Muscle layer of duodenum (tissue), 2 donors: ENCODE data around the gene RABGAP1L.

Experiments used
- H3K27ac ChIP-seq: one replicate; pipeline ENCODE4 v1.7.0; 2013; ENCODE audit warnings: mild to moderate bottlenecking, low read length
- H3K27me3 ChIP-seq: one replicate; pipeline ENCODE4 v1.7.0; 2013; ENCODE audit warnings: low read depth, mild to moderate bottlenecking, control low read depth, low read length
- H3K36me3 ChIP-seq, 2 donors: one replicate each; pipeline ENCODE4 v1.7.0; 2013; ENCODE audit warnings: low read length in 2 of 2, control low read depth in 1 of 2, mild to moderate bottlenecking in 1 of 2; ENCODE audit not compliant: insufficient read depth in 2 of 2, control insufficient read depth in 1 of 2
- H3K4me1 ChIP-seq, 2 donors: one replicate each; pipeline ENCODE4 v1.7.0; 2013; ENCODE audit warnings: low read length in 2 of 2, mild to moderate bottlenecking in 2 of 2, control low read depth in 1 of 2, moderate library complexity in 1 of 2; ENCODE audit not compliant: insufficient read depth in 2 of 2, control insufficient read depth in 1 of 2
- H3K4me3 ChIP-seq, 2 donors: one replicate each; pipeline ENCODE4 v1.7.0; 2013; ENCODE audit warnings: low read length in 2 of 2, low read depth in 1 of 2, mild to moderate bottlenecking in 1 of 2
- H3K9me3 ChIP-seq, 2 donors: one replicate each; pipeline ENCODE4 v1.7.0; 2013; ENCODE audit warnings: low read length in 2 of 2, control low read depth in 1 of 2, mild to moderate bottlenecking in 1 of 2; ENCODE audit not compliant: control insufficient read depth in 1 of 2
- donor health status: healthy.

RABGAP1L gene

DNA sequence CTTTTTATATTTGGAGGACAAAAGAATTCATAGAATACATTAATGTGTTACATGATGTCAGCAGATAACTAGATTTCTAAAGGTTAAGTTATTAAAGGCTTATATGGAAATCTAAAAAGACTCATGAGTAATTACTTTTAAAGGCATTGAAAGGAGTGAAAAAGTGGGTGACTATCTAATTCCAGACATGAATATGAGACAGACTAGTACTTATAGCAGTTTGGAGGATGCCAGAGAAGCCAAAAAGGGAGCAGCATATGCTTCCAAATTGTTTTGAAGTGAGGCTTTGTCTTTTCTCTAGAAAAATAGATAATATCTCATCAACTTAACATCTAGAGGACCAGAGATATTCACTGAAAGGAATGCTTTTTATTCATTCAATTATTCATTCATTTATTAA is 564.9 kb downstream of the RABGAP1L start:
- H3K9me3 ChIP-seq: no peaks in the 10 kb centered on the region
- H3K4me1 ChIP-seq: no peaks in the 10 kb centered on the region
- H3K36me3 ChIP-seq: no peaks in the 10 kb centered on the region
- no peak overlapping the region for H3K27ac ChIP-seq
- H3K27me3 ChIP-seq: no peaks in the 10 kb centered on the region
- H3K4me3 ChIP-seq: no peak overlapping the region

- Histone ChIP-seq H3K27ac (no peak overlapping the region), H3K4me3 (no peak overlapping the region), H3K9me3 (no peaks in the 10 kb centered on the region), H3K27me3 (no peaks in the 10 kb centered on the region), H3K4me1 (no peaks in the 10 kb centered on the region), H3K36me3 (no peaks in the 10 kb centered on the region)
Measured at GRCh38 chr1:174726167-174726879, 567.0 kb downstream of the RABGAP1L start.

DNA sequence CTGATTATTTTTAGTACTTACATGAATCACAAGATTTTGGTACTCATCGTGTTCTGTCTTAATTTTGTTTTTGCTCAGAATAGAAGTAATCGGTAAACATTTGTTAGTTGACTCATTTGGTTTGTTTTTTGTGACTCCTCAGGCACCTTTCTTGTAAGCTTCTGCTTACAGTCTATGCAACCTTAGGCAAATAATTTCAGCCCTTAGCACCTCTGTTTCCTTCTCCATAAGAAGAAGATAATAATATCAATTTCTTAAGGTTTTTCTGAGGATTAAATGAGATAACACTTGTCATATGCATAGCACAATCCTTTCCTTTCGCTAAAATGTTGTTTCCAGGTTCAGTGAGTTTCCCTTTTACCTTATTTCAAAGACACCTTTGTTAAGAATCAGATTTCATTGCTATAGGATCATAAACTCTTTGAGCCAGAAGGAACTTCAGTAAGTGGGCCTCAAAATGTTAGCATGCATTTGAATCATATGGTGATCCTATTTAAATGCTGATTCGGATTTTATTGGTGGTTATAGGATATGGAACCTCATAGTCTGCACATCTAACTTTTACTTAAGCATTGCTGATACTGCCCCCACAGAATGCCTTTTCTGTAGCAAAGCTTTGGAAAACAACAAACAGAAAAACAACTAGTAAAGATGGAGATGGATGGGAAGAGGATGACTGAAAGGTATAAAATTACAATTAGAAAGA is 567.7 kb downstream of the RABGAP1L start:
- Histone ChIP-seq H3K4me1 (no peaks in the 10 kb centered on the region), H3K9me3 (no peaks in the 10 kb centered on the region), H3K27me3 (no peaks in the 10 kb centered on the region), H3K36me3 (no peaks in the 10 kb centered on the region), H3K27ac (no peak overlapping the region), H3K4me3 (no peak overlapping the region)

DNA sequence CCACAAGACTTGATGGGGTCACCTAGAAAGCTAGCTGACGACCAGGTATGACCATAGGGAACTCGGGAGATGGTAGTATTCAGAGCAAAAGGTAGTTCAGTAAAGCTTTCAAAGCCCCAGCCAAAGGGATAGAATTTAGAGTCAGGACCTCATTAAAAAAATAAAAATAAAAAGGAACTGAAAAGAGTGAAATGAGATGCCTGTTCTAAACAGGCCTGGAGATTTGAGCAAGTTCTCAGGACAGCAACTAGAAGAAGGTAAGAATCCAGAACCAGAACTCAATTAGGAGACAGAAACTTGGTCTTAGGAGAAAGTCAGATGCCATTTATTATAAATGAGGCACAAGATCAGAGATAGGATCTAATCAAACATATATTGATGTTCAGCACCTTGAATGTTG is 575.0 kb downstream of the RABGAP1L start:
- H3K27me3 ChIP-seq: no peaks in the 10 kb centered on the region
- no peaks in the 10 kb centered on the region for H3K36me3 ChIP-seq
- peaks cover 0 to 5% of the 10 kb centered on the region in 2 donors for H3K9me3 ChIP-seq
- H3K27ac ChIP-seq: no peak overlapping the region
- no peaks in the 10 kb centered on the region for H3K4me1 ChIP-seq
- H3K4me3 ChIP-seq: no peak overlapping the region

GRCh38 chr1:174736831-174737230 is 577.5 kb downstream of the RABGAP1L start:
- H3K4me1 ChIP-seq: no peaks in the 10 kb centered on the region
- H3K27ac ChIP-seq: no peak overlapping the region
- H3K36me3 ChIP-seq: no peaks in the 10 kb centered on the region
- peaks cover 0 to 5% of the 10 kb centered on the region in 2 donors for H3K9me3 ChIP-seq
- no peaks in the 10 kb centered on the region for H3K27me3 ChIP-seq
- no peak overlapping the region for H3K4me3 ChIP-seq

DNA sequence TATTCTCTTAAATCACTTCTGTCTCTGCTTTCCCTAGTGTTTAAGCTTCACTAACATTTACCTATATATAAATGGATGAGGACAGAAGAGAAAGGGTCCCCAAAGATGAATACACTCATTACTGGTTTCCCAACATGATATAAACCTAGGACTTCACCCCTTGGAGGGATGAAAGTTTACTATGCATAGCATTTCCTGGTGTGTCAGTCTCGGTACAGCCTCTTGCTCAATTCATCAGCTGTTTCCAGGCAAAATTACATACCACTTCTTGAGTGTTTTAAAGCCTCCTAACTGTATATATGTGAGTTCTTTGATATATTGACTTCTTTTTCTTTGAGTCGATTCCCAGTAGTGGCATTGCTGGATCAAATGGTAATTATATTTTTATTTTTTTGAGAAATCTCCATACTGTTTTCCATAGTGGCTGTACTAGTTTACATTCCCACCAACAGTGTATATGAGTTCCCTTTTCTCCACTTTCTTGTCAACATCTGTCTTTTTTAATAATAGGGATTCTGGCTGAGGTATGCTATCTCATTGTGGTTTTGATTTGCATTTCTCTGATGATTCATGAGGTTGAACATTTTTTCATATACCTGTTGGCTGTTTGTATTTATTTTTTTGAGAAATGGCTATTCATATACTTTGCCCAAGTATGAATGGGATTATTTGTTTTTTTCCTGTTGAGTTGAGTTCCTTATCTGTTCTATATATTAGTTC is 581.1 kb downstream of the RABGAP1L start:
- Histone ChIP-seq H3K27ac (no peak overlapping the region), H3K9me3 (peaks cover 0 to 5% of the 10 kb centered on the region in 2 donors), H3K36me3 (no peaks in the 10 kb centered on the region), H3K4me3 (no peak overlapping the region), H3K27me3 (no peaks in the 10 kb centered on the region), H3K4me1 (no peaks in the 10 kb centered on the region)

GRCh38 chr1:174742805-174743653 is 583.7 kb downstream of the RABGAP1L start:
- no peaks in the 10 kb centered on the region for H3K9me3 ChIP-seq
- no peak overlapping the region for H3K27ac ChIP-seq
- H3K36me3 ChIP-seq: no peaks in the 10 kb centered on the region
- H3K4me3 ChIP-seq: no peak overlapping the region
- H3K4me1 ChIP-seq: no peaks in the 10 kb centered on the region
- no peaks in the 10 kb centered on the region for H3K27me3 ChIP-seq

DNA sequence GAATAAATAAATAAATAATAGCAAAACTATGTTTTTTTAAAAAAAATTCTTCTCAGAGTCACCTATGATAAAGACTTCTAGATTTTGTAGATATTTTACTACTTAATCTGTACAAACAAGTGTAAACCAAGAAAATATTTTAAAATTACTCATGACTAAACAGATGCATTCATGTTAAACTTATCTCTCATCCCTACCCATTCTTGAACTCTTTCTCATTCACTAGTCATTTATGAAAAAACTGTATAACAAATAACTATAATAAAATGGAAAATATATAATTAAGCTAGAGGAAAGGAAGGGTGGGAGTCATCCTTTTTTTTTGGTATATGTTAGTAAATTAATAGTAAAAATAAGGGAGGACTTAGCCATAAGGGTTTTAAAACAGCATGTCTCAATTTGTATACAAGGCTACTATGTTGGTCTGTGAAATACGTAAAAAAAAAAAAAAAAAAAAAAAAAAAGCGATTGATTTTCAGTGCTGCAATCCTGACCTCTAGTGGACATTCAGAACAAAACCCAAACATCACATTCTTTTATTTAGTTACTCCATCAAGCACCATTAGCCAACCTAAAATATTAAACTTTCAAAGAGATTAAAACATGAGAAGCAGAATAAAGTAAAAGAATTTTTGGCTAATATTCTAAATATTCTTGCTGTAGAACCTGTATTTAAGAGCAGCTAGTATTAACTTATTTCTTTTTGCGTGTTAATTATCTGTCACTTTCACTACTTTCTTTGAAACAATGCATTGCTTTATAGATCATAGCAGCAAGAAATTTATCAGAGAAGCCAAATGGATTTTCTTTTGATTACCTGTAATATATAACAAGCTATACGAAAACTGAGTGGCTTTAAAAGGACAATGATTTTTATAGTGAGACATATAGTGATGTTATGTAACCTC is 584.6 kb downstream of the RABGAP1L start:
- H3K4me3 ChIP-seq: no peak overlapping the region
- no peaks in the 10 kb centered on the region for H3K9me3 ChIP-seq
- no peaks in the 10 kb centered on the region for H3K27me3 ChIP-seq
- no peaks in the 10 kb centered on the region for H3K36me3 ChIP-seq
- H3K4me1 ChIP-seq: no peaks in the 10 kb centered on the region
- H3K27ac ChIP-seq: no peak overlapping the region

- Histone ChIP-seq H3K9me3 (no peaks in the 10 kb centered on the region), H3K4me3 (no peak overlapping the region), H3K27me3 (no peaks in the 10 kb centered on the region), H3K27ac (no peak overlapping the region), H3K36me3 (no peaks in the 10 kb centered on the region), H3K4me1 (no peaks in the 10 kb centered on the region)
Measured at GRCh38 chr1:174744886-174745285, 585.6 kb downstream of the RABGAP1L start.

DNA sequence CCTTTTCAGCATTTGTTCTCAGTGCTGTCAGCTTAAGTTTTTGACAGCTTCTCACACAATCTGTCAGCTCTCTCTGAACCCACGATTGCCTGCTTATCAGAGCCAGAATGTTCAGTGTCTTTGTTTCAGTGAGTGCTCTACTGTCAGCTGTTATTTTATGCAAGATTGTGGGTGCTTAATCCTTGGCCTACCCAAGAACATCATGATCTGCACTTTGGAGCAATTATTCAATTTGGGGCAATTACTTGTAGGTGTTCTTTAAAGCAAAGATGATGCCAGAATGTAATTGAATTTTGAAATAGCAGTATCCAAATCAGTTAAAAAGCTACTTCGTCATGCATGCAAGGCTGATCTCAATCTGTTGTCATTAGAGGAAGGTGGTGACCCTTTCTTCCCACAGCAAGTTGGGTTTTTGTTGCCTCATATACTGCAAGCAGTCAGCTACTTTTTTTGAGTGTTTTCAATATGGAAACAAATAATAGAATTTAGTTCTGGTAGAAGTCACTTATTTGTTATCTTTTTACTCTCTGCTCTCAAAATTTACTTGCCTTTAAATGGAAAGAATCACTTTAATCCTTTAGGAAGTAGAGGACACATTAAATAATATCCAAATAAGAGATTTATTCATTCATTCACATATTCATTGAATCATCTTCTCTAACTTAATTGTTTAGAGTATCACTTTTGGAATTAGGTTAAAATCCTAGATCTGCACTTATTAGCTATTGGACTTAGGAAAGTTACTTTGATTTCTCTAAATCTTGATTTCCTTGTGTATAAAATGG is 586.9 kb downstream of the RABGAP1L start:
- Histone ChIP-seq H3K36me3 (no peaks in the 10 kb centered on the region), H3K27ac (no peak overlapping the region), H3K9me3 (no peaks in the 10 kb centered on the region), H3K4me1 (no peaks in the 10 kb centered on the region), H3K4me3 (no peak overlapping the region), H3K27me3 (no peaks in the 10 kb centered on the region)
